Heart left ventricle (tissue), 16 donors: Measurements from ENCODE around the gene ACACA. TPM values are rescaled to one million over a fixed set of nuclear protein-coding genes. Genes with fewer than 3 reads are reported as not detected.

Experiments used
- ATAC-seq, 4 donors: fragments of 200-7000 bp; cut with Tn5 transposase; one replicate each; pipeline ENCODE4 v1.9.1; 2020 to 2022; ENCODE audit warnings: moderate library complexity in 4 of 4, mild to moderate bottlenecking in 3 of 4, moderate number of reproducible peaks in 1 of 4
- DNase-seq, 5 donors: peaks; one replicate each; pipeline ENCODE4 v3.0.0-alpha.2; 2020
- H3K27ac ChIP-seq, 12 donors: fragments of 200-600 bp; sonication (generic) in 4 of 12; one replicate each; pipeline versions ENCODE4 v1.5.0 to v1.8.0; 2016 to 2022; ENCODE audit warnings: mild to moderate bottlenecking in 2 of 12
- H3K27me3 ChIP-seq, 9 donors: fragments of 200-600 bp; sonication (generic) in 2 of 9; one replicate each; pipeline versions ENCODE4 v1.5.1 to v1.8.0; 2016 to 2022; ENCODE audit warnings: mild to moderate bottlenecking in 3 of 9
- H3K36me3 ChIP-seq, 9 donors: fragments of 200-600 bp; sonication (generic) in 2 of 9; one replicate each; pipeline versions ENCODE4 v1.5.0 to v1.8.0; 2018 to 2022; ENCODE audit warnings: mild to moderate bottlenecking in 2 of 9
- H3K4me1 ChIP-seq, 12 donors: fragments of 200-600 bp; sonication (generic) in 4 of 12; one replicate each; pipeline versions ENCODE4 v1.5.0 to v1.8.0; 2016 to 2022; ENCODE audit warnings: mild to moderate bottlenecking in 3 of 12
- H3K4me3 ChIP-seq, 12 donors: fragments of 200-600 bp; sonication (generic) in 4 of 12; one replicate each; pipeline versions ENCODE4 v1.5.0 to v1.8.0; 2017 to 2022; ENCODE audit warnings: mild to moderate bottlenecking in 9 of 12, moderate library complexity in 4 of 12
- H3K9me3 ChIP-seq, 12 donors: fragments of 200-600 bp; sonication (generic) in 4 of 12; one replicate each; pipeline versions ENCODE4 v1.5.0 to v1.8.0; 2016 to 2022; ENCODE audit warnings: mild to moderate bottlenecking in 1 of 12
- POLR2A ChIP-seq, 2 donors: fragments of 450-650 bp; IDR thresholded peaks; one replicate each; pipeline ENCODE4 v1.6.1; 2017; ENCODE audit warnings: antibody characterized with exemption in 2 of 2, mild to moderate bottlenecking in 2 of 2, moderate library complexity in 2 of 2
- WGBS, 4 donors: extraction: QIAGEN DNeasy Blood & Tissue Kit in 2 of 4; methylation state at CpG; one replicate each; pipeline versions ENCODE4 v1.1.5 to v1.1.7; 2013 to 2018; 5-methylcytosine and 5-hydroxymethylcytosine counted together
- intact Hi-C, 10 donors: fragments of 100-400 bp; cut with DNase I; formaldehyde crosslinking; loops; one replicate each; pipeline versions ENCODE4 v1.11.1 to v1.14.2; 2022
- polyA plus RNA-seq, 2 donors: library from polyadenylated mRNA; stranded (reverse); fragments of 200-250 nt; gene quantifications; one replicate each; pipeline ENCODE4 v1.2.3, GENCODE V29; 2013
- total RNA-seq, 9 donors: library from RNA; depleted of rRNA in 2 of 9; stranded (reverse); fragments of >200 nt in 2 of 9; fragmentation: NEBNext Ultra II Directional in 3 of 9; extraction: Animal tissue kit (Norgen Biotek cat#: 25700) in 3 of 9; gene quantifications; one replicate each; pipeline versions ENCODE4 v1.1.0 to v1.2.4, GENCODE V29; 2016 to 2023
- TF ChIP-seq, protein P1 (sequence below), 12 donors: fragments of 200-600 bp; sonication (generic) in 4 of 12; IDR thresholded peaks; one replicate each; pipeline versions ENCODE4 v1.5.0 to v1.8.0; 2018 to 2022; ENCODE audit warnings: antibody characterized with exemption in 12 of 12, mild to moderate bottlenecking in 5 of 12
- donor health status: ischemic (EF 13 %, LVEDD 7.1; RV severe dilation, severe dysfunction).
- donor health status: healthy with polysubstance abuse.
- donor health status: DM: no; HTN: yes; CAD: no.
- donor health status: DM: no; HTN: no; CAD: no.
- donor health status: ischemic (EF 25% LVEDD 6.9; RV normal size, moderate dysfunction).
- donor health status: ischemic (EF 25% LVEDD 5.7; RV mildly dilated, moderate dysfunction).
- donor health status: healthy.
- donor health status: DM: yes; HTN: yes; CAD: no.
- donor health status: ischemic (EF 35%, LVEDD 5.7; RV mildly dilated, moderate dysfunction).
- donor health status: nonischemic (EF 11% LVEDD 7.7; RV severe dilation, severe dysfunction).
- donor health status: DM: yes; HTN: yes; CAD: no.
- donor health status: PGD.
- donor health status: ischemic (EF 29% LVEDD 5.4; RV normal size, mild dysfunction).
- donor health status: nonischemic (EF 23%, LVEDD 6.1; RV moderate dilation, normal function).

The ACACA gene
- total and polyA plus RNA-seq, 11 donors = 6.2 to 33.0 (median 15.8) TPM

DNA sequence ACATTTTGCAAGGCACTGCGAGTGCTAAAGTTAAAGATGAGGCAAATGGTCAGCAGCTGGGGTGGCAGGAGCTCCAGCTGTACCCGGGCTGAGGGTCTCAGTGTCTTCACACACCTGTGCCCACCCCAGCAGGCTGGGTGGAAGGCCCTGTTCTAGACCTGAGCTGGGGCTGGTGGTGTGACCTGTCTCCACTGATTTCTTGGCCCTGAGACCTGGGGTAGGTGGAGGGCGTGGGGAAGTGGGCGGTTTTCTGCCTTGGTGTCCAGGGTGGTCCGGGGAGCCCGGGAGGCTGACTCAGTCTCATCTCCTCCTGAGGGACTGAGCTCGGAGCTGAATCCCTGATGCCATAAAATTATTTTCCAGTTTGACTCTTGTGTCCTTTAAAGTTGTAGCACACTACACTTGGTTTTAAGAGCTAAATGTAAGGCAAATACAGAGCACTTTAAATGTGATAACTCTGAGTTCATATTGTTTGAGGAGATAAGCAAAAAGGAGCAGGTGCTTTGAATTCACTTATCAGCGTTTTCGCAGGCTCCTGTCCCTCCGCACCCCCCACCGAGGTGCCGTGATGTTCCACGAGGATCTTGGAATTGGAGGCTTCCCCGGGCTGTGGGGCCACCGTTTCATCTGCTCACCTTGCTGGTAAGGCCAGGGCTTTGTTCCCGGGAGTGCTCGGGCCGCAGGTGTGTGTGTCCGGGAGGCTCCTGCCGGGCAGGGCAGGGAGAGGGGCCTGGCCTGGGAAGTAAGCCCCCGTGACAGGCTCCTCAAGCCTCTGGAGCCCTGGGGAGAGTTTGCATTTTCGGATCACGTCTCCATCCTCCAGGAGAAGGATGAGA lies 340.9 kb downstream of the ACACA start:
- H3K4me3 ChIP-seq = no peak overlapping the region
- H3K4me1 ChIP-seq = no peaks in the 10 kb centered on the region
- WGBS, 4 donors = 41 to 45% (median 43%) methylated on average over 20 to 23 of the region's 23 CpGs
- peaks cover 0 to 8% (median 0%) of the 10 kb centered on the region in 12 donors for H3K9me3 ChIP-seq
- TF ChIP-seq, protein P1, sequence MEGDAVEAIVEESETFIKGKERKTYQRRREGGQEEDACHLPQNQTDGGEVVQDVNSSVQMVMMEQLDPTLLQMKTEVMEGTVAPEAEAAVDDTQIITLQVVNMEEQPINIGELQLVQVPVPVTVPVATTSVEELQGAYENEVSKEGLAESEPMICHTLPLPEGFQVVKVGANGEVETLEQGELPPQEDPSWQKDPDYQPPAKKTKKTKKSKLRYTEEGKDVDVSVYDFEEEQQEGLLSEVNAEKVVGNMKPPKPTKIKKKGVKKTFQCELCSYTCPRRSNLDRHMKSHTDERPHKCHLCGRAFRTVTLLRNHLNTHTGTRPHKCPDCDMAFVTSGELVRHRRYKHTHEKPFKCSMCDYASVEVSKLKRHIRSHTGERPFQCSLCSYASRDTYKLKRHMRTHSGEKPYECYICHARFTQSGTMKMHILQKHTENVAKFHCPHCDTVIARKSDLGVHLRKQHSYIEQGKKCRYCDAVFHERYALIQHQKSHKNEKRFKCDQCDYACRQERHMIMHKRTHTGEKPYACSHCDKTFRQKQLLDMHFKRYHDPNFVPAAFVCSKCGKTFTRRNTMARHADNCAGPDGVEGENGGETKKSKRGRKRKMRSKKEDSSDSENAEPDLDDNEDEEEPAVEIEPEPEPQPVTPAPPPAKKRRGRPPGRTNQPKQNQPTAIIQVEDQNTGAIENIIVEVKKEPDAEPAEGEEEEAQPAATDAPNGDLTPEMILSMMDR (IDR thresholded peaks at IDR 0.05) = no peak
- no peak for TF ChIP-seq POLR2A (IDR thresholded peaks at IDR 0.05)
- ATAC-seq (no peak), DNase-seq (no peak)
- H3K36me3 ChIP-seq = no peaks in the 10 kb centered on the region
- H3K27me3 ChIP-seq = peaks cover 0 to 46% (median 11%) of the 10 kb centered on the region in 9 donors
- intact Hi-C loops = loop anchor here in 1 of 10 donors (10.0 kb wide), 1 partner anchor 61 kb away; no protein-coding TSS in a partner anchor
- no peak overlapping the region for H3K27ac ChIP-seq

DNA sequence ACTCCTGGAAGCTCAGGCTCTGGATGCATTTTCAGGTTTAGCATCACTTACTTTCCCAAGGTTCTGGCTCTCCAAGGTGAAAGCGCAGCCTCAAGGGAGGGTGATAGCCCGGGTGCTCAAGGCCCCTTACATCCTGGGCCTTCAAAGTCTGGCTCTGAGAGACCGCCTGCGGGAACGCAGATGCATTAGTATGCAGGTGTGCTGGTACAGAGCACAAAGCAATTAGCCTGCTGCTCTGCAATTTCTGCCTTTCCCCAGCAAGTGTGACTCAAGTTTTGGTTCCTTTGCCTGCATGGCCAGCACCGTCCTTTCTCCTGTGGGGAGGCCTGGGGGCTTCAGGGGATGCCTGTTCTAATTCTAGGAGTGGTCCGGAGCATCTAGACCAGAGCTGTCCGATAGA lies 341.7 kb downstream of the ACACA start:
- ATAC-seq (no peak), DNase-seq (no peak)
- no peak overlapping the region for H3K27ac ChIP-seq
- H3K27me3 ChIP-seq = peaks cover 0 to 46% (median 11%) of the 10 kb centered on the region in 9 donors
- intact Hi-C loops = loop anchor here in 1 of 10 donors (10.0 kb wide), 1 partner anchor 60 kb away; no protein-coding TSS in a partner anchor
- no peak for TF ChIP-seq POLR2A (IDR thresholded peaks at IDR 0.05)
- TF ChIP-seq, protein P1 (IDR thresholded peaks at IDR 0.05) = no peak
- H3K36me3 ChIP-seq = no peaks in the 10 kb centered on the region
- no peaks in the 10 kb centered on the region for H3K4me1 ChIP-seq
- H3K9me3 ChIP-seq = peaks cover 0 to 8% (median 0%) of the 10 kb centered on the region in 12 donors
- H3K4me3 ChIP-seq = no peak overlapping the region
- 75 to 88% (median 81%) methylated on average over 6 to 8 of the region's 8 CpGs for WGBS, 4 donors

DNA sequence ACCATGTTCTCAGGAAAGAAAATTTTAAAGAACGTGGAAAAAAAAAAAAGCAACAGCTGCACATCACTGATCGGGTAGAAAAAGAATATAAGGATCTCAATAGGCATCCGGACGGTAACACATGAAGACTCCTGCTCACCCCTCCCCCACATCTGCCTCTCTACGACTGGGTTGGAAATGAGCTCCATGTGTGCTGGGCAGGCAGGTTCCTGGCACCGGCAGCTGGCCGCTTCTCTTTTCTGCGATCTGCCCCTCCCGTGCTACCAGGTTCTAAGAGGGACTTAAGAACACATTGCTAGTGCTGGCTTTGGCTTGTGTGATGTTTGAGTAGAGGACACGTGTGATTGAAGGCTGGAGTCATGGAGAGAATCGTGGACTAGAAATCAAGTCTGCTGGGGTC lies 342.4 kb downstream of the ACACA start:
- Histone ChIP-seq H3K36me3 (no peaks in the 10 kb centered on the region), H3K27ac (no peak overlapping the region), H3K27me3 (peaks cover 0 to 46% (median 11%) of the 10 kb centered on the region in 9 donors), H3K4me3 (no peak overlapping the region), H3K9me3 (peaks cover 0 to 5% (median 0%) of the 10 kb centered on the region in 12 donors), H3K4me1 (no peaks in the 10 kb centered on the region)
- no peak for ATAC-seq
- intact Hi-C loops = loop anchor here in 1 of 10 donors (10.0 kb wide), 1 partner anchor 59 kb away; no protein-coding TSS in a partner anchor
- 59 to 67% (median 62%) methylated on average over 11 of the region's 11 CpGs for WGBS, 4 donors
- DNase-seq = no peak
- TF ChIP-seq, protein P1 (IDR thresholded peaks at IDR 0.05) = no peak
- no peak for TF ChIP-seq POLR2A (IDR thresholded peaks at IDR 0.05)

DNA sequence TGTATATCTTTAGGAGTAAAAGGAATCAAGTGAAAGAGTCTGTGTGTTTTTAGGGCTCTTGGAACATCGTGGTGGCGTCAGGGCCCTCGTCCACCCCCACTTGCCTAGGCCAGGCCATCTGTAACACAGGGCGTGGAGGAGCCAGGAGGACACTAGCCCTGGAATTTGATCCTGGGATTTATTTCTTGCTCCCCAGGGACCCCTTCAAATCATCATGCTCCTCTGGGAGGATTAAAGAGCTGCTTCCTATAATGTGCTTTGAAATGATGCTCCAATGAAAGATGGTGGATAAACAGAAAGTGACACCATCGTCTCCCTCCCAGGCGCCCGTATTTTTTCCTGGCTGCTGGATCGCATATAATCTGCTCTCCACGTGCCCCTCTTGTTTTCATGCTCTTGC lies 344.6 kb downstream of the ACACA start:
- ATAC-seq (no peak), DNase-seq (no peak)
- TF ChIP-seq, protein P1 (IDR thresholded peaks at IDR 0.05) = no peak
- no peak for TF ChIP-seq POLR2A (IDR thresholded peaks at IDR 0.05)
- Histone ChIP-seq H3K9me3 (no peaks in the 10 kb centered on the region), H3K4me1 (no peaks in the 10 kb centered on the region), H3K27ac (no peak overlapping the region), H3K4me3 (no peak overlapping the region), H3K27me3 (peaks cover 0 to 30% (median 8%) of the 10 kb centered on the region in 9 donors), H3K36me3 (peaks cover 0 to 15% (median 4%) of the 10 kb centered on the region in 9 donors)
- intact Hi-C loops = loop anchor here in 1 of 10 donors (10.0 kb wide), 1 partner anchor 57 kb away; no protein-coding TSS in a partner anchor
- 69 to 72% (median 70%) methylated on average over 9 of the region's 9 CpGs for WGBS, 4 donors
